ENCODE results near the gene DRC3.
"Not testable (repeated sequence)": the region's sequence is repeated elsewhere in the genome, so short reads cannot be mapped to it uniquely, and the experiment has no call there.

The DRC3 gene

GRCh38 chr17:17941015-17941414 is 31.6 kb upstream of the DRC3 start:
- DNase-seq, result no peak

GRCh38 chr17:17942846-17943245 is 29.8 kb upstream of the DRC3 start:
- no peak for DNase-seq

GRCh38 chr17:17943281-17943984 is 29.2 kb upstream of the DRC3 start:
- DNase-seq, result no peak

- DNase-seq, result no peak
These were observed 28.4 kb upstream of the DRC3 start for GRCh38 chr17:17944242-17944641.

GRCh38 chr17:17944743-17945142 is 27.9 kb upstream of the DRC3 start:
- no peak for DNase-seq

GRCh38 chr17:17946093-17946492 is 26.6 kb upstream of the DRC3 start:
- no peak for DNase-seq

GRCh38 chr17:17947309-17947708 is 25.4 kb upstream of the DRC3 start:
- DNase-seq, result no peak

GRCh38 chr17:17947966-17948365 is 24.7 kb upstream of the DRC3 start:
- DNase-seq, result no peak

GRCh38 chr17:17950347-17950746 is 22.3 kb upstream of the DRC3 start:
- no peak for DNase-seq

- no peak for DNase-seq
These were observed 21.9 kb upstream of the DRC3 start for GRCh38 chr17:17950806-17951205.

GRCh38 chr17:17951524-17951923 is 21.1 kb upstream of the DRC3 start:
- no peak for DNase-seq

- no peak for DNase-seq
These were observed 20.0 kb upstream of the DRC3 start for GRCh38 chr17:17952691-17953090.

- DNase-seq, result no peak
These were observed 18.6 kb upstream of the DRC3 start for GRCh38 chr17:17954079-17954478.

- not testable (repeated sequence) for DNase-seq
These were observed 16.8 kb upstream of the DRC3 start for GRCh38 chr17:17955790-17956341.

- DNase-seq, result no peak
These were observed 15.1 kb upstream of the DRC3 start for GRCh38 chr17:17957584-17957916.

- DNase-seq, result no peak
These were observed 13.7 kb upstream of the DRC3 start for GRCh38 chr17:17958982-17959381.

GRCh38 chr17:17959520-17960361 is 12.9 kb upstream of the DRC3 start:
- no peak for DNase-seq

GRCh38 chr17:17960500-17961030 is 12.1 kb upstream of the DRC3 start:
- no peak for DNase-seq

GRCh38 chr17:17963066-17963465 is 9.6 kb upstream of the DRC3 start:
- no peak for DNase-seq

GRCh38 chr17:17963694-17964436 is 8.8 kb upstream of the DRC3 start:
- no peak for DNase-seq

GRCh38 chr17:17964710-17965109 is 8.0 kb upstream of the DRC3 start:
- no peak for DNase-seq

- DNase-seq, result no peak
These were observed 7.4 kb upstream of the DRC3 start for GRCh38 chr17:17965152-17965721.

GRCh38 chr17:17966399-17966798 is 6.3 kb upstream of the DRC3 start:
- no peak for DNase-seq

Data from activated CD4-positive, alpha-beta T cell treated with anti-CD3 and anti-CD28 coated beads, Interleukin-2, amount 50 U/mL, for 4 hours (primary cell).